Measurements from ENCODE around the gene CKMT1A.
"Not testable (repeated sequence)": the region's sequence is repeated elsewhere in the genome, so short reads cannot be mapped to it uniquely, and the experiment has no call there.

GRCh38 chr15:43674175-43674574 lies 19.5 kb upstream of the CKMT1A start:
- not testable (repeated sequence) for TF ChIP-seq CTCF (conservative IDR thresholded peaks at IDR 0.05); ZFX (IDR thresholded peaks at IDR 0.05)

Data from C4-2B (cell line).